Eye (tissue), 1 donor: Measurements from ENCODE around the gene SLC43A3.

Experiments used
- DNase-seq: peaks from one replicate; pipeline ENCODE4 v3.0.0-alpha.2; 2015

The SLC43A3 gene

GRCh38 chr11:57426439-57426928, 437 bp downstream of the SLC43A3 start:
- DNase-seq: peak; percentile 47

- no peak for DNase-seq
Observed at GRCh38 chr11:57425565-57426438, 1.1 kb downstream of the SLC43A3 start.

GRCh38 chr11:57424792-57425564, 1.9 kb downstream of the SLC43A3 start:
- DNase-seq: peak; percentile 36

- DNase-seq: no peak
Observed at GRCh38 chr11:57424137-57424791, 2.7 kb downstream of the SLC43A3 start.

DNA sequence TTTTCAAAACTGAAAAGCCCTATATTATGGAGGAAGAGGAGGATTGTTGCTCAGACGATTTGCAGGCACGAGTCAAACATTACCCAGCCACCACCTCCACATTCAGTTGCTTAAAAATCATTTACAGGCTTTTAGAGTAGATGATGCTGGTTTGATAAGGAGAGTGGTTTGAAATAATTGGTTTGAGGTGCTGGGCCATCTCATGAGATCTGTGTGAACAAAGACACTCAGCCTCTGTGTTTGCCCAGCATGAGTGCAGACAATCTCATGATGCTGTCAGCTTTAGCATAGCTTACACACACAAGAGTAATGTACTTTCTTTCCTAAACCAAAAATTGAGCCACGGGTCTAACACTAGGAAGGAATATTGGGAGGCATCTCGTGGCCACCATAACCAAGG, 4.3 kb downstream of the SLC43A3 start:
- no peak for DNase-seq

DNA sequence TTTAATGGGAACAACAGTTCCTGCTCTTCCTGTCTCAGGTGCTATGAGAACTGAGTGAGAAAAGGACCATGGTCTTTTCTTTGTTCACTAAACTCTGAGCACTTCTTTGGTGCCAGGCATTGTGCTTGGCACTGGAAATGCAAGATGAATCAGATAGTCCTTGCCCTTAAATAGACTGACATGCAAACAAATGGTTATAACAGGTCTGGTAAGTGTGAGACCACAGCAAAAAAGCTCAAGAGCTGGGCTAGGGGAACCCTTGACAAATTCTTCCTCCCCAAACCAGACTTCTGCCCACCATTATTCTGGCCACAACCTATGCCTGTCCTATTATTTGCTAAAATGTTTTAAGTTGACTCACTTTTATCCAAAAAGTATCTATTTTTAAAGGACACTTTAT, 5.1 kb downstream of the SLC43A3 start:
- no peak for DNase-seq

DNA sequence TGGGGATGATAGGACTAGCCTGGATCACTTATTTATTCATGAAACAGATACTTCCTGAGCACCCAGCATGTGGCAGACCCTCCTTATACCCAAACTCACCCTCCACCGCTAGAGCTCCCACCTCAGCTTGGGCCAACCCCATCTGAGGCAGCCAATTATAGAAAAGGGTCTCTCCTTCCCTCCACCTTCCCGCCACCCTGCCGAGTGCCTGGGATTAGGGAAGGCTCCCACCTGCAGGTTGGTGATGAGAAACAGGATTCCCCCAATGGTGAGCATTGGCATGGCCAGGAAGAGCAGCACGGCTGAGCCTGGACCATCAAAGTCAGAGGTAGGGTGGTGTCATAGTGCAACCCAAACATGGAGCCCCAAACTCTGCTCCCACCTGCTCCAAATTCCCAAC, 5.9 kb downstream of the SLC43A3 start:
- DNase-seq: no peak

- no peak for DNase-seq
Observed at GRCh38 chr11:57419146-57419545, 7.8 kb downstream of the SLC43A3 start.

- DNase-seq: no peak
Observed at GRCh38 chr11:57418131-57418530, 8.8 kb downstream of the SLC43A3 start.

DNA sequence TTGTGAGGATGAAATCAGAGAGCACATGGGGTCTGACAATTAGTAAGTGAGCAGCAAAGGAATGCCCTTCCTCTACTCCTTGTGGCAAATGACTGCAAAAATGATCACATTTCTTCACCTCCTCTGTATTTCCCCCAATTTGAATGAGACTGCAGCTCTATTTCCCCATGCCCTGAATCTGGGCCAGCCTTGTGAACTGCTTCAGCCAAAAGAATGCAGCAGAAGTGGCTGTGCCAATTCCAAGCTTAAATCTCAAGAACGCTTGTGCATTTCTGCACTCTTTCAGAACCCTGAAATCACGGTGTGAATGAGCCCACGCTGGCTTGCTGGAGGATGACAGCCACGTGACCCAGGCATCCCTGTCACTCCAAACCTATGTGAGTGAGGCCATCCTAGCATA, 9.9 kb downstream of the SLC43A3 start:
- no peak for DNase-seq

GRCh38 chr11:57416436-57416835, 10.5 kb downstream of the SLC43A3 start:
- no peak for DNase-seq

DNA sequence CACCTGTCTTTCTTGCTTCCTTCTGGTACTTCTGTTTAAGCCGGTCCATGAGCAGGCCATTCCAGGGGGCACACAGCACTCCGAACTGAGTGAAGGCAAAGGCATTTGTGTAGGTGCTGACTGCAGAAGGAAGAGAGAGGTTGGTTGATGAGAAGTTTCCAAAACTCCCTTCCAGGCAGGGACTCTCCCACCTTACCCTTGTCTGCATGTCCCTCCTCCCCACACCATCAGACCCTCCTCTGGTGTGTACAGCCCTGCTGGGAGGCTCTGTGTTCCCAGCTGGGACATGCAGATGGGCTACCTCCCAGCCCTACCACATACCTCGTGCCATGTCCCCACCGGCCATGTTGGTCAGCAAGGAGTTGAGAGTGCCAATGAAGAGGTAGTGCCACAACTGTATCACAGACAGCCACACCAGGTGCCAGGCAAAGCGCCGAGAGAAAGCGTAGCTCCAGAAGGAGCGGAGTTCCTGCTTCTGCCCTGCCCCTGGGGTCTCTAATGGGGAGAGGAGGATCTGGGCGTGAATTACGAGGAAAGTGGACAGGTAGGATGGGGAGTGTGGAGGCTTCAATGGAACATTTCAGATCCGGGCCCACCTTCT, 12.2 kb downstream of the SLC43A3 start:
- DNase-seq: no peak

DNA sequence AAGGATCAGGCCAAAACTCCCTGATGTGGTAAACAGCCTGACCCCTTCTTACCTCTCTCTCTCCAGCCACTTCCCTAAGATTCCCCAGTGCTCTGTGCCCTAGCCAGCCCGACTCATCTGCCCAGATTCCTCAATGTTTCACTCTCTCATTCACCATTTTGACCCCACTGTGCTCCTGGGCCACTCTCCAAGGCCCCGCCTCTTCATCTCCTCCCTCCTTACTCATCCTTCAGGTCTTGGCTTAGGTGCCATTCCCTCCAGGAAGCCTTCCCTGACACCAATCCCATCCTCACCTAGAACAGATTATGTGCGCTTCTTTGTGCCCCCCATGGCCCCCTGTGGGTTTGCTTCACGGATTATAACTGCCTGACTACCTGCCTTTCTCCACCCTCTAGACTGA, 13.2 kb downstream of the SLC43A3 start:
- no peak for DNase-seq

- DNase-seq: no peak
Observed at GRCh38 chr11:57410287-57410686, 16.6 kb downstream of the SLC43A3 start.

DNA sequence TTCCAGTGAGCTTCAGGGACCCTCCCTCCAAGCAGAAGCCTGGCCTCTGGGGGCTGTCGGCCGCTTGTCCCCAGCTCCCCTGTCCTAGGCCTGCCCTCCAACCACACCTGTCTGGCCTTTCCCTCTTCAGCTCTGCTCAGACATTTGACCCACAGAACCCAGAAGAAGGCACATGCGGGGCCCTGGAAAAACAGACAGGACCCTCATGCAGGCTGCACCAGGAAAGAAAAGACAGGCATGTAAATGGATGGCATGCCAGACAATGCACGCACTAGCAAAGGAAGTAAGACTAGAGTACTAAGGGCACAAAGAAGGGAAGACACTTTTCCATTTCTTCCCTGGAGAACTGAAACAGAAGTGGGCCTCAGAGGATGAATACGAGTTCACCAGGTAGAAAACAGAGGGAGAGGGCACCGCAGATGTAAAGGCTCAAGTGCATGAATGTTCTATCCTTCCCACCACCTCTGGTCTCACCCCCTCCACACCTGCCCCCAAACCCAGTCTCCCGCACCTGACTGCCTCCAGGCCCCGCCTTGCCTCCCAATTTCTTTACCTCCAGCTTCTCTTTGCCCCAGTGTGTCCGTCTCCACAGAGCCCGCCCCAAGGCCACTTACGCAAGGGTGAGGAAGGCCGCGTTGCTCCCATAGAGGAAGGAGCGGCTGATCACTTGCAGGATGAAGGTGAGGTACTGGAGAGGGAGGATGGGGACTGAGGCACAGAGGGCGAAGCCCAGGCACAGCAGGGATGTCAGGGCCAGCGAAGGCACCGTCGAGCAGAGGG, 17.4 kb downstream of the SLC43A3 start:
- no peak for DNase-seq

DNA sequence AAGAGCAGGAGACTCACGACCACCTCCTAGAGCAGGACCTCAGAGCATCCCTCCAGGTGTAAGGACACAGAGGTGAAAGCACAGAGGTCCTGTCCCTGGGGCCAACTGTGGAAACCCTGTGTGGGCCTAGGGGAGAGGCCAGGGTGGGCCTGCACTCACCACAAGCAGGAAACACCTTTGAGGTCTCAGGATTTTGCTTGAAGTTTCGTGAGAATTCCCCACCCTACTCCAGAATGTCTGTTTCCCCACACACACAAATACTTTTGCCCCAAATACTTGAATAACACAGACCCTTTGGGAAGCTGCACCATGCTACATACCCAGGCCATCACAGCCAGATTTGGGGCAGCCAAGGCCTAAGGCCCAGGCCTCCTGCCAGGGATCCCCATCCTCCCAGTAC, 18.1 kb downstream of the SLC43A3 start:
- DNase-seq: no peak

GRCh38 chr11:57407941-57408475, 18.9 kb downstream of the SLC43A3 start:
- DNase-seq: no peak

DNA sequence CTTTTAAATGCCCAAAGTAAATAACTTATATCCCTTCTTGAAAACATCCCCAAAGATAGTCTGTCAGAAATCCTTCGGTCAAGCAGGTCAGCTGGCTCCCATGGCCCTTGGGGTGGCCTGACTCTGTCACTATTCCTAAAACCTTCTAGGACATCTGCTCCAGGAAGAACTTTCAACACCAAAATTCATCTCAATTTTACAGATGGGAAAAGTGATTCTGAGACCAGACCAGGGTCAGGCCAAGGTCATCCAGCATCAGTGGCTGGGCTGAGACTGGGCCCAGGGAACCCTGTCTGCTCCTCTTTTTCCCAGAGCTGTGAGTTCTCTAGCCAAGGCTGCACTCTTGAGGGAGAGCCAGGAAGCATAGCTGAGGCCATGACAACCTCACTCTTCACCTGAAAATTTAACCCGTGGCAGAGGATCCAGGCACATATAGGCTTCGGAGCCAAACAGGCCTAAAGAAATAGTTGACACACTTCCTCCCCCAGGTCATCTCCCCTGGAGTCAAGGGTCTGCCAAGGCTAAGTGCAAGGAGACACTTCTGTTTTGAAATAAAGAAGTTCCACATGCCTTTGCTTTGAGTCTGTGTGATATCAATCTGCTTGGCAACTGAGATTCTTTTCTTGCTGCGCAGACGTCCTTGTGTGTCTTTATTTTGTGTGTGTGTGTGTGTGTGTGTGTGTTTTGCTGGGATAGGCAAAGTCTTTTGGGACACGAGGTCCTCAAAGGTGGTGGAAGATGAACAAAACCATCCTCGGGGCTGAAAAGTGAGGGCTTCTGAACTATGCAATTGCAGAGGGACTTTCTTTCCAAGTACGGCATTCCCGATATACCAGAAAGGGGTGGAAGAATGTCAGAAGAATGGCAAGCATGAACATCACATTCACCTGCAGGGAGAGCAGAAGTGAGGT, 19.7 kb downstream of the SLC43A3 start:
- no peak for DNase-seq

DNA sequence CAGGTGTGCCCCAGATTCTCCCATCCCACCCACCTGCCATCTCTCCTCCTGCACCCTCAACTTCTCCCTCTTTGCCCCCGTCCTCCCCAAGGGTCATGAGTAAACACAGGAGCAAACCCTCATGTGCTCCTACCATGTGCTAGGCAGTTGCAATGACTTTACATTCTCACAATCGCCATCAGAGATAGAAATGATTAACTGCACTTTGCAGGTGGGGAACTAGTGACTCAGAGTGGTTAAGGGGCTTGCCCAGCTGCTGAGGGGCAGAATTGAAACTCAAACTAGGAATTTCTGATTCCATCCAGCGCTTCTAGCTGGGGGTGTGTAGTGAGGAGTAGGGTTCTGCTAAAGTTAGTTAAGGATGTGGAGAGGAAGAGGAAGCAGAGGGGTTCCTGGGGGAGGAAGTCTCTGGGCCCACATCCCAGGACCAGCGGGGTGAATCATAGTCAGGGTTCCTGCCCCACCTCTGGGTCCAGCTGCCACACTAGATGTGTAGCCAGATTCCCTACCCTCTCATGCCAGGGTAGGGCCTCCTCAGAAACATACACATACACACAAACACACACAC, 20.5 kb downstream of the SLC43A3 start:
- no peak for DNase-seq

GRCh38 chr11:57405271-57405860, 21.6 kb downstream of the SLC43A3 start:
- DNase-seq: peak; percentile 1
